ENCODE measurements around the gene SRPK3.

- no peak for TF ChIP-seq YY1 (IDR thresholded peaks at IDR 0.05; ENCODE audit: insufficient read depth, insufficient read length)
- TF ChIP-seq SUZ12 (IDR thresholded peaks at IDR 0.05; ENCODE audit: extremely low read depth, insufficient read depth, insufficient read length) = no peak
Measured at GRCh38 chrX:153766098-153766817, 14.6 kb upstream of the SRPK3 start.

Data from NT2/D1 (cell line).